HG02852 (cell line): ENCODE data around the gene MRPS16.

Experiments used
- ATAC-seq: cut with Tn5 transposase; IDR thresholded peaks from one replicate; pipeline ENCODE4 v1.9.1; 2021; ENCODE audit warnings: mild to moderate bottlenecking, moderate library complexity; ENCODE audit not compliant: unreplicated experiment

The MRPS16 gene

GRCh38 chr10:73205081-73205480 is 47.4 kb downstream of the MRPS16 start:
- no peak for ATAC-seq
